ENCODE measurements around the gene ERC2.

The ERC2 gene

DNA sequence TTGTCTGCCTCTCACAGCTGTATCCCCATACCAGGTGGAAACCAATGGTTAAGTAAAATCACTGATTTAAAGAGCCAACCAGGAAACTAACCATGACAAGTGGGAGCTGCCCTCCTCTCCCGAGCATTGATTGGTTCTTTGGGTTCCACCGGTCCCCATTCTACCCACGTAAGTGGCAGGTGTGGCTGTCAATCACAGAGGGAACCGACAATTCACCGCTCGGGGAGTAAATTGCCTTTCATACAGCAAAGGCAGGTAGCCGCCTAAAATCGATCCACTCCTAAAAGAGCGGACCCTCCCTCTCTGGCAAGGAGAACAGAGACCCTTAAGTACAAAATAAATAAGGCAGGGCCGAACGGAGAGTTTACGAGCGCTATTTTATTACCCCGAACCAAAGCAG, 1.2 kb downstream of the ERC2 start:
- peak; percentile 81 for DNase-seq (ENCODE audit: low read depth)
- TF ChIP-seq, protein P1, sequence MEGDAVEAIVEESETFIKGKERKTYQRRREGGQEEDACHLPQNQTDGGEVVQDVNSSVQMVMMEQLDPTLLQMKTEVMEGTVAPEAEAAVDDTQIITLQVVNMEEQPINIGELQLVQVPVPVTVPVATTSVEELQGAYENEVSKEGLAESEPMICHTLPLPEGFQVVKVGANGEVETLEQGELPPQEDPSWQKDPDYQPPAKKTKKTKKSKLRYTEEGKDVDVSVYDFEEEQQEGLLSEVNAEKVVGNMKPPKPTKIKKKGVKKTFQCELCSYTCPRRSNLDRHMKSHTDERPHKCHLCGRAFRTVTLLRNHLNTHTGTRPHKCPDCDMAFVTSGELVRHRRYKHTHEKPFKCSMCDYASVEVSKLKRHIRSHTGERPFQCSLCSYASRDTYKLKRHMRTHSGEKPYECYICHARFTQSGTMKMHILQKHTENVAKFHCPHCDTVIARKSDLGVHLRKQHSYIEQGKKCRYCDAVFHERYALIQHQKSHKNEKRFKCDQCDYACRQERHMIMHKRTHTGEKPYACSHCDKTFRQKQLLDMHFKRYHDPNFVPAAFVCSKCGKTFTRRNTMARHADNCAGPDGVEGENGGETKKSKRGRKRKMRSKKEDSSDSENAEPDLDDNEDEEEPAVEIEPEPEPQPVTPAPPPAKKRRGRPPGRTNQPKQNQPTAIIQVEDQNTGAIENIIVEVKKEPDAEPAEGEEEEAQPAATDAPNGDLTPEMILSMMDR (IDR thresholded peaks at IDR 0.05; ENCODE audit: control insufficient read depth, extremely low read depth, insufficient read depth): no peak
- peak overlapping the region; percentile 52 for H3K4me3 ChIP-seq (ENCODE audit: low read depth, low read length)

DNA sequence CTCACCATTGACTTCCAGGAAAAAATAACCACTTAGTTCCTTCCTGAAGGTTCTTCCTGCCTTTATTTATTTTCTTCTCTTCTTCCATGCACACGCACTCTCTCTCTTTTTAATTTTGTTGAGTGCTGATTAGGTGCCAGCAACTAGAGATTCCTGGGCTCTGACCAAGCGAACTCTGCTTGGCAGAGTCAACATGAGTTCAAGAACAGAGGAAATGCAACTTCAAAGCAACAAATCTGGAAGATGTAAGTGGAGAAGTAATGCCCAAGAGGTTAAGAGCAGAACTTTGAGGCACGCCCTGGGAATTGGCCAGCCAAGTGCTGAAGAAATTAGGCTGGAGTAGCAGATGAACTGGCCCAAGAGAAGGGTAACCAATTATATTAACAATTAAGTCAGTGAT, 8.5 kb downstream of the ERC2 start:
- DNase-seq (ENCODE audit: low read depth): no peak
- TF ChIP-seq, protein P1 (IDR thresholded peaks at IDR 0.05; ENCODE audit: control insufficient read depth, extremely low read depth, insufficient read depth): no peak
- H3K4me3 ChIP-seq (ENCODE audit: low read depth, low read length): no peak overlapping the region

DNA sequence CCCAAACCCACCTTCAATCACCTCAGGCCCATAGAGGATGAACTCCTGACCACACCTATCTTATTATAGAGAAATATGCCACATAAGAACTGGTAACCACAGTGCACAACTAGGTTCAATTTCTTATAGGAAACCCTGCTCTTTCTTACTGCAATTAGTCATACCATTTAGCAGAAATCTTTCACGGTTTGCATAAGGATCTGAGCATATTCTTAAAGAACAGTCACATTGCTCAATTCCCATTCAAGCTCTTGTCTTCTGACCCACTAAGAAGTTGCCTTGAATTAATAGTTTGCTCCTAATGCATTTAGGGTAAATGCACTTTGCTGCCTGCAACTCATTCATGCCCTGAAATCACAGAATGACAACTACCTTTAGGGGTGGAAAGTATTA, 9.2 kb downstream of the ERC2 start:
- TF ChIP-seq, protein P1 (IDR thresholded peaks at IDR 0.05; ENCODE audit: control insufficient read depth, extremely low read depth, insufficient read depth): no peak
- no peak for DNase-seq (ENCODE audit: low read depth)

DNA sequence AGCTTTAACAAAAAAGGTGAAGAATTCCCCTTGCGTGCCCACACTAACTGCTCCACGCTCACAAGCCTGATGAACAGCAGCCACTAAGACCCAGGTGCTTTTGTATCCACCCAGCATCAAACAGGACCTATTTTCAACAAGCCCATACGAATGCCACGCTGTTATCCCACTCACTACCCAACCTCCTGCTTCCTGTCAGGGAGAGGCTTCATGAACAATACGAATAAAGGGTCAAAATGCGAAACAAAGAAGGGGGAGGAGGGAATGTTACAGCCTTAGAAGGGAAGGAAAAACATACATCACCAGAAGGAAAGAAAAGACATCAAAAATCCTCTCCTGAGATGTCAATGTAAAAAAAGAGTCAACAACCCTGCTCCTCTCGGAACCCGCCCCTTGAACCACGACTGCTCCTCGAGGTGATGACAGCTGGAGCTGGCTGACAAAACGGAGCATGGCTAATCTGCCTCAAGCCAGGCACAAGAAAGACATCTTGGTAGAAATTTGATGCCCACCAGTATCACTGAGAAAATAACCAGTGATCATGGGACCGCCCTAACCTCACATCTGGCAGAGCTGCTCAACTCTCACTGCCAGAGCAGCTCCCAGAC, 9.7 kb downstream of the ERC2 start:
- no peak for DNase-seq (ENCODE audit: low read depth)
- TF ChIP-seq, protein P1 (IDR thresholded peaks at IDR 0.05; ENCODE audit: control insufficient read depth, extremely low read depth, insufficient read depth): no peak
- H3K4me3 ChIP-seq (ENCODE audit: low read depth, low read length): no peak overlapping the region

More for the DNA sequence above, 9.2 kb downstream of the ERC2 start:
- H3K4me3 ChIP-seq (ENCODE audit: low read depth, low read length): no peak overlapping the region

DNA sequence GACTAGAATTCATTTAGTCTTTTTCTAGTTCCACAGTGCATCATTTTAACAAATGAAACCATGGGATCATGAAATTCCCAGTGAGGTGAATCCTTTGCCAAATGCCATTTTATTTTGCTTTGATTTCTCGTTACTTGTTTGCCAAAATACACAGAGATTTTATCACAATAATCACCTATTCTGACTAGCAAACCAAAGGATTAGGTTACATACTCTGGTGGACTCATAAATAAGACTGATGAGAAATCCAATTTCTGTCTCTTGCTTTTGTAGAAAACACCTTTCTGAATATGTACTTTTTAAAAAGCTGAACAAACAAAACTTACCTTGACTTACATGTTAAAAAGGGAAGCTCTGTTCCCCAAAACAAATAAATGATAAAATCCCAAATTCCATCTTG, 12.2 kb downstream of the ERC2 start:
- DNase-seq (ENCODE audit: low read depth): no peak
- H3K4me3 ChIP-seq (ENCODE audit: low read depth, low read length): no peak overlapping the region
- TF ChIP-seq, protein P1 (IDR thresholded peaks at IDR 0.05; ENCODE audit: control insufficient read depth, extremely low read depth, insufficient read depth): no peak

DNA sequence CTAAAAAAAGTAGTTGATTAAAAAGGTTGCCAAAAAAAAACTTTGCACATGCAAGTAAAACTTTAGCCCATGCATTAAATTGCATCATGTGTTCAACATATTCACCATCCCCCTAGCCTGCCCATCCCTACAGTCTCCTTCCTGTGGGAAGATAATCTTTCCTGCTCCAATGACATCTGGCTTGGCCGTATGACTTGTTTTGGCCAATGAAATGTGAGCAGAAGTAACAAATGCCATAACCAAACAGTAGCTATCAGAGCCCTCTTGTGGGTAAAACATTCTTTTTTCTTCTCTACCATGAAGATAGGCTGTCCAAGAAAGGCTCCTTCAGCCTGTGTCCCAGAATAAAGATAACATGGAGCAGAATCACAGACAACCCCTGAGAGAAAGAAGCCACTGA, 15.3 kb downstream of the ERC2 start:
- DNase-seq (ENCODE audit: low read depth): no peak
- TF ChIP-seq, protein P1 (IDR thresholded peaks at IDR 0.05; ENCODE audit: control insufficient read depth, extremely low read depth, insufficient read depth): no peak; the same call in 1 of the 2 replicates
- H3K4me3 ChIP-seq (ENCODE audit: low read depth, low read length): no peak overlapping the region

DNA sequence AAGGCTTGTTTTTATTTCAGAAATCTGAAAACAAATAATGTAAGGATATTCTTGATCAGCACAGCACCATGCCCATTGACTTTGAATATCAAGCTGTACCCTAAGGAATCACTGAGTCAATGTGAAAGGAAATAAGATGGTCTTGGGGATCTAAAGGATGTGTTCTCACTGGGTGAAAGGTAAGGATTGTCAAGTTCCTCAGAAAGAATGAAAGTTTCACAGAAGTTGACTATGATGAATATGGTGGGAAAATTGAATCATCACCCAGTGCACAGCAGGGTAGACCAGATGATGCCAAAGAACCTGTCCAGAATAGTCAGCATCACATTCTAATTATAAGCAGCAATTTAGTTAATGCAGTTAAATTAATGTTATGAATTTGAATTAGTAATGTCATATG, 16.2 kb downstream of the ERC2 start:
- no peak for DNase-seq (ENCODE audit: low read depth)
- TF ChIP-seq, protein P1 (IDR thresholded peaks at IDR 0.05; ENCODE audit: control insufficient read depth, extremely low read depth, insufficient read depth): no peak
- H3K4me3 ChIP-seq (ENCODE audit: low read depth, low read length): no peak overlapping the region

Measured in LNCaP clone FGC (cell line).